ENCODE measurements around the gene B4GALT6.
A peak's percentile ranks its signal among the peaks of the same experiment; 100 is the strongest.

Gene B4GALT6

DNA sequence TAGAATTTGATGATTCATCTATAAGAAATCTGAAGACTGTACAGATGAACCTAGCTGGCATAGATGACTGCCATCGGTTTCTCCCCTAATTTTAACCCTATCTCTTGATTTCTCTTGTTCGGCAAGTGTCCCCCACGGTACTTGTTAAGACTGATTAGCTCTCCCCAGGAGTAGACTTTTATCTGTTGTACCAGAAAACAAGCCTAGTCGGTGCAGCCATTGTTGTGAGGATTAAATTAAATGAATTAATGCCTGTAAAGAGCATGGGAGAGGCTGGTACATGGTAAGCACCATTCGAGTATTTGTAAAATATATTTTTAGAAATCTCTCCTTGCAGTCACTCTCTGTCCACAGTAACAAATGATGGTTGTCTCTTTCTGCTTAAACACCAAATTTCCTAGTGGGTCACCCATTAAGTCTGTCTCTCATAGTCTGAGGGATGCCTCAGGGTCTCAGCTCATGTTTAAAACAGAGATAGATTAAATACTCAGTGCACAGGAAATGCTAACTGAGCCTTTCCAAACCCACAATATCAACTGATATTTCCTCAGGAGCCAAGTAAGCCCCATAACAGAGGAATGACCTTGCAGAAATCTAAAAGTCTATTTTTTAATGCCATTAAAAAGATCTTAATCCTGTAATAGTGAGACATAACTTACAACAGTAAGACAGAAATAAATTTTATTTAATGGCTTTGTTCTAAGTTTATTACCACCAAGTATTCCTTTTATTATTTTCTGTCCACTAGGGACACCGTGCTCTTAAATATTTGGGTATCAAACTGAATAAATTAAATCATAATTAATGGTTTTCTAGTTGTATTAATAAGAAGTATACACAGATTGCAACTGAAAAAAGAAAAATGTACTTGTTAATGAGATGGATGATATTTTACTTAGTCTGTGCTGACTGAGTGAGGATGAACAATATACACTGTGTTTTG, 2.9 kb upstream of the B4GALT6 start:
- DNase-seq, result no peak

DNA sequence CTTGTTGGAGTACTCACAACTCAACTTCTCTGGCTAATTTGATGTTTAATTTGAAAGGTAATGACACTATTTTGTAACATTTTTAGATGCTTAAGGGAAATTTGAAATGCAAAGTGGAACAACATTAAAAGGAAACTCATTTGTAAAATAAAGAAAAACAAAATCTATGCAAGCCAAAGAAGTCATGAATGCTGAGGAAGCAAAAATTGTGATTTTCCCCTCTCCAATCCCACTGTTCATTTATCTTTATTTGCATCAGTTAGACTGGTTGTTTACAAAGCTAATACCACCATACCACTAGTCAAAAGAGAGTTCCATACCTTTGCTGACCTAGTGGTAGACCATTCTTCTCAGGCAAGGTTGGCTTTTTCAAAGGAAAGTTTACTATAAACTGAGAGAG, 2.2 kb upstream of the B4GALT6 start:
- no peak for DNase-seq

DNA sequence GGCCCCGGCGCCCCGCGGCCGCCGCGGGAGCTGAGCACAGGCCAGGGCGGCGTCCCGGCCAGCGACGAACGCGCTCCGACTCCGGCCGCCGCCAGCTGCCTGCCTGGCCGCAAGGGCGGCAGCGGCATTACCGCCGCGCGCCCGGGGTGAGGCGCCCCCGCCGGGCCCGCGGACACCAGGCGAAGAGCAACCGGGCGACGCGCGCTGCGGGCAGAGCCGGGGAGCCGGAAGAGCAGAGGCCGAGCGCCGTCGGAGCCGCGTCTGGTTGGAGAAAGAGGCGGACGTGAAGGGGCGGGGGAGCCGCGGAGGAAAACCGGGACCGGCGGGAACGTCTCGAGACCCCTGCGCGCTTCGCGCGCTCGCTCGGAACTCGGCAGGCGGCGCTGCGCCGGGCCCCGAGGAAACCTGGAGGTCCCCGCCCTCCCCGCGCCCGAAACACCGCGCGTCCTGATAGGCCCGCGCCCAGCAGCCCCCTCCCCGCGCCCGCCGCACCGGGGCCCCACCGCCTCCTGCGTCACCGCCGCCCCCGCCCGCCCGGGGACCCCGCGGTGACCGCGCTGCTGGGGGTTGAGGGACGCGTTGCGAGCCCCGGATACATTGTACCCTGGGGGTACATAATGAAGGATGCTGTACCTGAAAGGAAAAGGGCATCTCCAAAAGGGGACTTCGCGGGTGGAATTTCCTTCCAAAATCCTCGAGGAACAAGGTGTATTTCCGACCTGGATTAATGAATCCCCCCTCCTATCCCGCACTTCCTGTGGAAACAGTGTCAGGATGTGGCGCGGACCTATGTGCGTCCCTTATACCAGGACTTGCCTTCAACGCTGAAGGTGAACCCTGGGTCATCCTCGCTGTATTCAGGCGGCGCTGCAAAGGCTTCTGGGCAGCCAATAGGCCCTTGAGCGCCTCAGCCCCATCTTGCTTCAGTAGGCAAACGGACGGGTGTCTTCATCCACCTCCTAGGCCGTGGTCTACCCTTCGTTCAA, 1.0 kb upstream of the B4GALT6 start:
- peak in 3 of 5 donors; percentile 16 to 66 (median 29) for DNase-seq

- no peak for DNase-seq
Measured at GRCh38 chr18:31683968-31684278, 458 bp downstream of the B4GALT6 start.

- no peak for DNase-seq
Measured at GRCh38 chr18:31683106-31683505, 1.3 kb downstream of the B4GALT6 start.

- DNase-seq, result no peak
Measured at GRCh38 chr18:31680831-31681568, 3.4 kb downstream of the B4GALT6 start.

DNA sequence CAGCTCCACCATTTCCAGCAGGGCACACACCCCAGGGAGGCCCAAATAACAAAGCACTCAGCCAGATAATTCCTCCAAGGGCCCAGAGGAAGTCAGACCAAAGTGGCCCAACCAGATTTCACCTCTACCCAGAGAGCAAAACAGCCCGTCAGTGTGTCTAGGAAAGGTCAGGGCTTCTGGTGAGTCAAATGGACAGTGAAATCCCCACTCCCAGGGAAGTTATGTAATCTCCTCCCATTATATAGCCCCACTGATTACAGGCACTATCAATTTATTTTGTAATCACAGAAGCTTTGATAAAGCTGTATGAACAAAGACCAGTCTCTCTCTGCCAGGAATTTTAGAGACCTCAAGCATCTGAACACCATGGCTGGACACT, 4.0 kb downstream of the B4GALT6 start:
- no peak for DNase-seq

DNA sequence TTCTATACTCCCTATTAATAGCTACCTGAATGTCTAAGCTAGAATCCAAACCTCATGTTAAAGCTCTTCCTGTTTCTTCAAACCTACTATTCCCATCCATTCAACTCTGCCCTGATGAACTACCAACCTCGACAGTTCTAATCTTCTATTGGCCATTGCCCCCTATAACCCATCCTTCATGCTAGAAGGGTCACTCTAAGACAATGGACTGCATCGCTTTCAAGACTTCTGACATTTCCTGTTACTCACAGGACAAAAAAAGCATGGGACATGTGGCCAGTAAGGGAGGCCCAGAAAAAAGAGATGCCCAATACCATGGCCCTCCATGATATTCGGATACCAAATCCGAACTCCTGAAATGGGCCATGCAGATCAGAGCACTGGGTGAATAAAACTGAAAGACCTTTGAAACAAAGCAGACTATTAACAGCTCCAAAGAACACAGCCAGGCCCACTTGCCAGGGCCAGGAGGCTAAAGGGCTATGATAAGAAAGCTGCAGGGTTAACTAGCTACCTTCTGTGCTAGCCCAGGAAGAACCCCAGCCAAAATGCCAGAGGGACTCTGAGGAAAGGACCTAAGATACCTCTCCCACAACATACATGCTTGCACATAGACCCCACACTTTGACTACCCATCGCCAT, 4.5 kb downstream of the B4GALT6 start:
- DNase-seq, result no peak

DNA sequence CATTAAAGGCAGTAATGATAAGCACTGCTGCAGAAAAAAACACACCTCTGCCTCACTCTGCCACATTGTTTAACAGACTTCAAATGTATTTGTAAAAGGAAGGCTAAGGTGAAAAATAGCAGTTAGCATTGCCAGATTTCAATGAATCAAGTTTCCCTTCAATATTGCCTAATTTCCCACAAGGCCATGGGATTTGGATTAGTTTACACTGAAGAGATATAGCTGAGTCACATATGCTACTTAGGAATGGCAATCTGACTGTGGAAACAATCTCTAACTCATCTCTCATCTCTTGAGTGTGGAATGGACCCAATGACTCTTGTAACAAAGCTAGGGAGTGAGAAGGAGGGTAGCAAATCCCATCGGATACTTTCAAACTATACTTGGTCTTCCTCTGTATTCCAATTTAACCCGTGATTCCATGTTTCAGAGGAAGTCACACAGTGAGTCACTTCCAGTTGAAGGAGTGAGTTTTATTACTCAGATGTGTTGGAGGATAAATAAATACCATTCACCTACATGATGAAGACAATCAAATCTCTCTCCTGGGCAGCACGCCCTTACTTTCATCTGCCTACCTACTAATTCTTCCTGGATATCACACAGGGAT, 5.1 kb downstream of the B4GALT6 start:
- no peak for DNase-seq

DNA sequence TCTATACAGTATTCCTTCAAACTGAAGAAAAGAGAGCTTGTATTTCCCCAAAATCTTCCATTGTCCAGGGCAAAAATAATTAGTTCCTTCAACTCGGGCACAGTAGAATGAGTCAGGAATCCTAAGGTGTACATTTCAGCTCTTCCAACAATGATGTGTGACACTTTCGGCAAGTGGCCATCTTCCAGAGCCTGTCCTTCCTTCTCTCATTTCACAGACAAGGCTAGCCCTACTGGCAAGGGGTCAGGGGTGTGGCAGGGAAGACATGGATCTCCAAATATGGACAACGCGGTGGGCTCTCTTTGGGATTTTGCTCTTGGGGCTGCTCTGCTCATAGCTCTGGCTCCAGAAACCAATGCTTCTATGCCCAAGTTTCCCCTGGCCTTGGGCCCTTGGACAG, 6.0 kb downstream of the B4GALT6 start:
- no peak for DNase-seq

- no peak for DNase-seq
Measured at GRCh38 chr18:31677592-31677991, 6.8 kb downstream of the B4GALT6 start.

- no peak for DNase-seq
Measured at GRCh38 chr18:31675404-31675803, 9.0 kb downstream of the B4GALT6 start.

- DNase-seq, result no peak
Measured at GRCh38 chr18:31672628-31673135, 11.7 kb downstream of the B4GALT6 start.

- no peak for DNase-seq
Measured at GRCh38 chr18:31671951-31672350, 12.4 kb downstream of the B4GALT6 start.

GRCh38 chr18:31669541-31669940, 14.8 kb downstream of the B4GALT6 start:
- DNase-seq, result no peak

- no peak for DNase-seq
Measured at GRCh38 chr18:31667185-31667584, 17.2 kb downstream of the B4GALT6 start.

- DNase-seq, result no peak
Measured at GRCh38 chr18:31666055-31666454, 18.3 kb downstream of the B4GALT6 start.

DNA sequence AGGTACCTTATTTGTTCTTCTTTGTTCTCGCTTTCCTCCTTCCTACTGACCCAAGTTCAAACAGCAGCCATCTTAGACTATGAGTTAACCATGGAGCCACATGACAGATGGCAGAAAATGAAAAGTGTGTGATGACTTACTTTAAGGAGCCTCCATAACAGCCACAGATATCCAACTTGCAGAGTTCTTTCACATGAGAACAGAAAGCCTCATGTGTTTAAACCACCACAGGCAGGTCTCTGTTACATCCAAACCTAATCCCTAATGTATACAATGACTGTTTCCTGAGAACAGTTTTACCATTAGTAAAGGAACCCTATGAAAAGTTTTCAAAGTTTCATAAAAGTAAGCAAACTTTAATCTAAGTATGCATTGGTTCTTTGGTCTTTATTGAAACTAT, 20.3 kb downstream of the B4GALT6 start:
- DNase-seq, result no peak

GRCh38 chr18:31661965-31662364, 22.4 kb downstream of the B4GALT6 start:
- DNase-seq, result no peak

DNA sequence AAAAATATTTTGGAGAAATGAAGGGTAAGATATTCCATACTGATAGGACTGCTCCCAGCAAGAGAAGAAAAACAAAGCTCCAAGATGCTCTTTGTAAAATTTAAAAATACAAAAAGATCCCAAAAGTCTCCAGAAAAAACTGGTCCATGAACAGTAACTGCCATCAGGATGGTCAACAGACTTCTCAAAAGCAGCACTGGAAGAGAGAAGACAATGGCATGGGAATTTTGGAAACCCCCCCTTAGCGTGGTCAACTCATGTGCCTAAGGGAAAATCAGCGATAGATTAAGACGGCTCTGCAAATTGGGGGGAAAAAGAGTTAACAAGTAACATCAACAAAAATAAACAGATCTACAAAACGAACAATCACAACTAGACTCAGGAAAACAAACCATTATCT, 23.6 kb downstream of the B4GALT6 start:
- DNase-seq, result no peak

- DNase-seq, result no peak
Measured at GRCh38 chr18:31659576-31660177, 24.7 kb downstream of the B4GALT6 start.
